Neural progenitor cell (in vitro differentiated cells): Measurements from ENCODE around the gene GALE.

Experiments used
- CTCF ChIP-seq: fragments of 200-600 bp; sonication (generic); IDR thresholded peaks from 2 replicates; pipeline ENCODE4 v1.5.1; 2017; ENCODE audit warnings: antibody characterized with exemption, mild to moderate bottlenecking
- EZH2 ChIP-seq: fragments of 200-600 bp; sonication (generic); IDR thresholded peaks from 2 replicates; pipeline ENCODE4 v1.6.1; 2017; ENCODE audit warnings: antibody characterized with exemption, mild to moderate bottlenecking, moderate library complexity

- TF ChIP-seq CTCF (no peak), EZH2 (no peak)
Measured at GRCh38 chr1:23838401-23838866, 37.9 kb upstream of the GALE start.
